Colonic mucosa (tissue), 4 donors: Measurements from ENCODE around the gene EFNA3. TPM values are rescaled to one million over a fixed set of nuclear protein-coding genes. Genes with fewer than 3 reads are reported as not detected.

Experiments
- DNase-seq: peaks from one replicate; pipeline ENCODE4 v3.0.0-alpha.2; 2020
- H3K27ac ChIP-seq: fragments of 200-600 bp; one replicate; pipeline ENCODE4 v1.8.0; 2021
- H3K27me3 ChIP-seq: fragments of 200-600 bp; one replicate; pipeline ENCODE4 v1.8.0; 2021
- H3K36me3 ChIP-seq: fragments of 200-600 bp; one replicate; pipeline ENCODE4 v1.8.0; 2021
- H3K4me1 ChIP-seq: fragments of 200-600 bp; one replicate; pipeline ENCODE4 v1.8.0; 2021; ENCODE audit warnings: mild to moderate bottlenecking
- H3K4me3 ChIP-seq: fragments of 200-600 bp; one replicate; pipeline ENCODE4 v1.8.0; 2021
- H3K9ac ChIP-seq, 2 donors: one replicate each; pipeline ENCODE4 v1.7.0; 2013; ENCODE audit warnings: control low read depth in 2 of 2, low read depth in 2 of 2, low read length in 2 of 2
- H3K9me3 ChIP-seq: fragments of 200-600 bp; one replicate; pipeline ENCODE4 v1.8.0; 2021
- CTCF ChIP-seq: fragments of 200-600 bp; IDR thresholded peaks from one replicate; pipeline ENCODE4 v1.8.0; 2022; ENCODE audit warnings: antibody characterized with exemption, mild to moderate bottlenecking
- intact Hi-C: fragments of 100-400 bp; cut with DNase I; formaldehyde crosslinking; loops from one replicate; pipeline ENCODE4 v1.14.1; 2022
- total RNA-seq, 2 donors: library from RNA; stranded (reverse); fragmentation: NEBNext Ultra II Directional in 1 of 2; extraction: Animal tissue kit (Norgen Biotek cat#: 25700) in 1 of 2; gene quantifications; one replicate each; pipeline ENCODE4 v1.2.1, GENCODE V29; 2021
- donor health status: healthy.
- donor health status: DM: no; HTN: no; CAD: no.
- donor health status: DM: no; HTN: no; CAD: no.

EFNA3 gene
- 10 to 100 TPM; 12.7 to 21.4 TPM for total RNA-seq

DNA sequence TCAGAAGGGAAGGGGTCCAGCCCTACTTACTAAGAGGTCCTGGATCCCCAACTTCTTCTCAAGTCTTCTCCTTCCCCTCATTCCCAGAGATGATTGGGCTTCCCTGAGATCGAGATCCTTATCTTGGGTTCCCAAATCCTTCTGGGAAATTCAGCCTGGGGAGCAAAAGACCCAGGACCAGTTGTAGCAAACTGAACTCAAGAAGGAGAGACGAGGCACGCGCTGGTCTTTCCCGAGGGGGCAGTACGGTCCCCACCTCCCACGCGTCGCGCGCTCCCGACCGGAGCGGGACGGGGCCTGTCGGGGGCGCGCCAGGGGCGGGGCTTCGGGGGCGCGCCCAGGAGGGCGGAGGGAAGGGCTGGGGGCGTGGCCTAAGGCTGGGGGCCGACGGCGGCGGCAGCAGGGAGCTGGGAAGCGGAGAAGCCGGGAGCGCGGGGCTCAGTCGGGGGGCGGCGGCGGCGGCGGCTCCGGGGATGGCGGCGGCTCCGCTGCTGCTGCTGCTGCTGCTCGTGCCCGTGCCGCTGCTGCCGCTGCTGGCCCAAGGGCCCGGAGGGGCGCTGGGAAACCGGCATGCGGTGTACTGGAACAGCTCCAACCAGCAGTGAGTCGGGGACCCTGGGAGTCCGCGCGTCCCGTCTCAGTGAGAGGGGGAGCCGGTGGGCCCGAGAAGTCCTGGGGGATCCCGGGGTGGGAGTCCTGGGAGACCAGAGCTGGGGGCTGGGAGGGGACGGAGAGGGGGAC is at the start of gene EFNA3:
EFNA3 (plus strand) TSS at position 369 of the 741 bp plus-strand sequence; CDS start at position 474, 105 bp downstream.
- TF ChIP-seq CTCF: no peak
- Histone ChIP-seq H3K36me3 (no peaks in the 10 kb centered on the region), H3K4me1 (peaks cover 39% of the 10 kb centered on the region), H3K9ac (peak within 1 kb of the TSS; percentile 56 to 69), H3K4me3 (peak within 1 kb of the TSS; percentile 48), H3K9me3 (no peaks in the 10 kb centered on the region), H3K27me3 (peaks cover 23% of the 10 kb centered on the region), H3K27ac (no peak within 1 kb of the TSS)
- DNase-seq: peak; percentile 86
- intact Hi-C loops: no loop called here

DNA sequence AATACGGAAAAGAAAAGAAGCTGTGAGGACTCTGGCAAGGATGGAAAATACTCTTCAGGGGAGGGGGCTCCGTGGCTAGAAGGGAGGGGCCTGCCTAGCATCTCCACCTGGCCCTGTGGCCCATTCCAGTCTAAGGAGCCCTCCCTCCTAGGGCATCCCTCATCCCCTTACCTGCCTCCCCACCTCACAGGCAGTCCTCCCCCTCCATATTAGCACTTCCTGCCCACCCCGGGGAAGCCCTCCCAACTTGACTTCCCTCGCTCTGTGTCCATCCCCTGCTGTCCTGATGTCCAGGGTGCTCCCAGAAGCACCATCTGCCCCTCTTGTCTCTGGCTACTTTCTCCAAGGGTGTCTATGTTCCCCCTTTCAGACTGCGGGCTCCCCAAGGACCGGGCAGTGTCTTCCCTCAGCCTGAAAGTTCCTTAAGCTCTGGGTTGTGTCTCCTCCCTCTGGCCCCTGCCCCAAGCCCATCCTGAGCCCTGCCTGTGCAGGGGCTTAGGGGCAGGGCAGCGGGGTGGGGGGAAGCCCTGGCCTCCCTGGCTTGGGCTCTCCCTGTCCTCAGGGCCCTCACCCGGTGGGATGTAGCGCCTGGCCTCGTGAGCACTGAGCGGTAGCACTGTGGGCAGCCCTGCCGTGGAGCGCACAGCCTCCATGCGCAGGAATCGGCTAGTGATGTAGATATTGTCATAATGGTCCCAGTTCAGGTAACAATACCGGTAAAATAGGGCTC is 49.0 kb upstream of the EFNA3 start:
- Histone ChIP-seq H3K27me3 (no peaks in the 10 kb centered on the region), H3K9me3 (no peaks in the 10 kb centered on the region), H3K36me3 (no peaks in the 10 kb centered on the region), H3K4me1 (no peaks in the 10 kb centered on the region), H3K27ac (no peak overlapping the region), H3K4me3 (no peak overlapping the region), H3K9ac (no peak overlapping the region)
- no peak for TF ChIP-seq CTCF
- intact Hi-C loops: no loop called here
- DNase-seq: no peak

DNA sequence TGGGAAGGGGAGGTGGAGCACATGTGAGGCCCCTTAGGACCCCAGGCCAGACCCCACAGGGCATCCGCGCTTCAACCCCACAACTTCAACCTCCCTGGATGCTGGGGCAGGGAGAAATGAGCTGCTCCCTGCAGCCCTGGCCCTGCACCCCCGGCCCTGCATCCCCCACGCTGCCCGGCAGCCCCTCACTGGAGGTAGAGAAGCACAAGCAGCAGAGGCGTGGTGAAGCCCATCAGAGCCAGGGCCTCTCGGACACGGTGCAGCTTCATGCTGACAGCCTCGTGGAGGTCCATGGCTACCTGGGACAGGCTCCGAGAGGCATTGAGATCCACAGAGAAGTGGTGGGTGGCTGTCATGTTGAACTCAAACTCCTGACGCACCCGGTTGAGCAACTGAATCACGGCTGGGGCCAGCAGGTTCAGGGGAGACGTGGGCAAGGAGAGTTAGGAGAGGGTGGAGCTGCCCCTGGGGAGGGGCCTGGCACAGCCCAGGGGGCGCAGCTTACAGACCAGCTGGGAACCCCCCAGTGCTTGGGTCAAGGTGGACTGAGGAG is 48.3 kb upstream of the EFNA3 start:
- no peak overlapping the region for H3K4me3 ChIP-seq
- H3K4me1 ChIP-seq: no peaks in the 10 kb centered on the region
- H3K9ac ChIP-seq: no peak overlapping the region
- no peak overlapping the region for H3K27ac ChIP-seq
- TF ChIP-seq CTCF: no peak
- H3K9me3 ChIP-seq: no peaks in the 10 kb centered on the region
- H3K36me3 ChIP-seq: no peaks in the 10 kb centered on the region
- DNase-seq: no peak
- intact Hi-C loops: no loop called here
- H3K27me3 ChIP-seq: no peaks in the 10 kb centered on the region

GRCh38 chr1:155030899-155031298 is 47.7 kb upstream of the EFNA3 start:
- no peak overlapping the region for H3K9ac ChIP-seq
- H3K9me3 ChIP-seq: no peaks in the 10 kb centered on the region
- no peak for DNase-seq
- H3K27me3 ChIP-seq: no peaks in the 10 kb centered on the region
- H3K36me3 ChIP-seq: no peaks in the 10 kb centered on the region
- intact Hi-C loops: no loop called here
- no peak for TF ChIP-seq CTCF
- H3K27ac ChIP-seq: no peak overlapping the region
- H3K4me3 ChIP-seq: no peak overlapping the region
- no peaks in the 10 kb centered on the region for H3K4me1 ChIP-seq

DNA sequence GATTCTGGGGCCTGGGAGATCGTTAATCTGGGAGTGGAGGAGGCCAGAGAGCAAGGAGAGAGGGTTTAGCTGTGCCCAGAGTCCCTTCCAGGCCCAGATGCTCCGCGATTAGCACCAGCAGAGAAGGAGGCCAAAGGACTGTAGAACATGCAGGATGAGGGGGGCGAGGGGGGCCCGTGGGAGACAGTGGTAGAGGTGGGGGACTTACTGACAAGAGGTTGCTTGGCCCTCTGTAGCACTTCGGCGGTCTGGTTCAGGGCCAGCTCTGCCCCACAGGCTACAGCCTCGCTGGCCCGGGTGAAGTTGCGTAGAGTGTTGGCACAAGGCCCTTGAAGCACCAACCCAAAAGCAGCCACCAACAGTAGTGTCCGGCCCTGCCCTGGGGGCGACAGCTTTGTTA is 45.8 kb upstream of the EFNA3 start:
- Histone ChIP-seq H3K36me3 (no peaks in the 10 kb centered on the region), H3K27ac (no peak overlapping the region), H3K4me1 (no peaks in the 10 kb centered on the region), H3K27me3 (no peaks in the 10 kb centered on the region), H3K4me3 (no peak overlapping the region), H3K9me3 (no peaks in the 10 kb centered on the region), H3K9ac (no peak overlapping the region)
- no peak for TF ChIP-seq CTCF
- intact Hi-C loops: no loop called here
- DNase-seq: no peak
